Astrocyte of the hippocampus (primary cell): ENCODE results near the gene CNOT8.
A peak's percentile ranks its signal among the peaks of the same experiment; 100 is the strongest.

Experiments used
- DNase-seq: peaks from one replicate; pipeline ENCODE4 v3.0.0; 2011; ENCODE audit warnings: low read depth, low spot score

The CNOT8 gene

GRCh38 chr5:154916874-154917273 is 58.4 kb downstream of the CNOT8 start:
- DNase-seq: no peak

DNA sequence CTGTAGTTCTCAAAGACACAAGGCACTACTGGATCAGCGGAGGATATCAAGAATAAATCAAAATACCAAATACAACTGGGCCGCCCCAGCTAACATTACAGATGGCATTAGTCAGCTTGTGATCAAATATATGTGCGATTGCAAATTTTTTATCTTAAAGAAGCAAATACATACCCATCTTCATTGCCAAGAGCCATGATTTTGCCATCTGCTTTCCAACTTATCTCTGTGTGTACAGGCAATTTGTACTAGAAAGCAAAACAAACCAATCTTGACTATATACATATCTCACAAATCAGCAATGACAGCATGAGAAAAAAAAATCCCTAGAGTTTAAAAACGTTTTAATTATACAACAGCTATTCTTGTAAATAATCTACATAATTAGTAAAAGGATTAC is 59.3 kb downstream of the CNOT8 start:
- no peak for DNase-seq

- DNase-seq: peak; percentile 56
These were observed 65.3 kb downstream of the CNOT8 start for GRCh38 chr5:154923441-154924430.
